PC-9 (cell line): ENCODE data around the gene DNAJC5. TPM values are rescaled to one million over a fixed set of nuclear protein-coding genes. Genes with fewer than 3 reads are reported as not detected.

Source experiments
- BruUV-seq: library from RNA; stranded (reverse); fragments of 400-500 nt; replicated peaks from 2 replicates; lab custom pipeline; 2021; lab: Mats Ljungman, UMichigan
- CTCF ChIA-PET: fragments of 300-600 bp; sonication (Branson Sonifier 250); formaldehyde crosslinking; loops from one replicate; lab custom pipeline; 2022; ENCODE audit warnings: antibody characterized with exemption; lab: Charles Lee
- POLR2A ChIA-PET: fragments of 300-600 bp; sonication (Branson Sonifier 250); formaldehyde crosslinking; loops from one replicate; lab custom pipeline; 2022; ENCODE audit warnings: antibody characterized with exemption; ENCODE audit not compliant: unreplicated experiment; lab: Charles Lee
- DNase-seq, 2 experiments: peaks; one replicate each; pipeline versions ENCODE4 v3.0.0 to v3.0.0-alpha.2; 2015 to 2022; ENCODE audit warnings: mixed read lengths in 1 of 2
- H2AFZ ChIP-seq: fragments of 200-600 bp; sonication (generic); 2 replicates; pipeline ENCODE4 v1.8.1; 2017; ENCODE audit warnings: antibody characterized with exemption
- H3F3A ChIP-seq: fragments of 200-600 bp; sonication (generic); 2 replicates; pipeline ENCODE4 v1.8.1; 2017; ENCODE audit warnings: antibody characterized with exemption, mild to moderate bottlenecking, low read depth; ENCODE audit not compliant: insufficient read depth
- H3K27ac ChIP-seq: fragments of 200-600 bp; sonication (generic); 2 replicates; pipeline ENCODE4 v1.6.1; 2016; ENCODE audit warnings: mixed run types
- H3K27me3 ChIP-seq: fragments of 200-600 bp; sonication (generic); 2 replicates; pipeline ENCODE4 v1.6.1; 2016; ENCODE audit warnings: low read depth, mixed run types; ENCODE audit not compliant: insufficient read depth
- H3K36me3 ChIP-seq: fragments of 200-600 bp; sonication (generic); 2 replicates; pipeline ENCODE4 v1.6.1; 2016; ENCODE audit warnings: low read depth, mixed run types
- H3K4me1 ChIP-seq: fragments of 200-600 bp; sonication (generic); replicated peaks from 2 replicates; pipeline ENCODE4 v1.6.1; 2016; ENCODE audit warnings: mixed run types; ENCODE audit not compliant: insufficient read depth
- H3K4me2 ChIP-seq: fragments of 200-600 bp; sonication (generic); 2 replicates; pipeline ENCODE4 v1.6.1; 2017; ENCODE audit warnings: mixed run types
- H3K4me3 ChIP-seq: fragments of 200-600 bp; sonication (generic); 2 replicates; pipeline ENCODE4 v1.6.1; 2016; ENCODE audit warnings: mixed run types
- H3K79me2 ChIP-seq: fragments of 200-600 bp; sonication (generic); 2 replicates; pipeline ENCODE4 v1.6.1; 2017; ENCODE audit warnings: low read depth, mixed run types
- H3K9me2 ChIP-seq: fragments of 200-600 bp; sonication (generic); 2 replicates; pipeline ENCODE4 v1.8.1; 2017; ENCODE audit warnings: mild to moderate bottlenecking; ENCODE audit not compliant: insufficient read depth
- H3K9me3 ChIP-seq: fragments of 200-600 bp; sonication (generic); 2 replicates; pipeline ENCODE4 v1.8.1; 2016; ENCODE audit warnings: low read depth; ENCODE audit not compliant: insufficient read depth
- H4K20me1 ChIP-seq: fragments of 200-600 bp; sonication (generic); 2 replicates; pipeline ENCODE4 v1.8.1; 2017; ENCODE audit not compliant: insufficient read depth
- EZH2 ChIP-seq: fragments of 200-600 bp; sonication (generic); IDR thresholded peaks from 2 replicates; pipeline ENCODE4 v1.8.0; 2017; ENCODE audit warnings: antibody characterized with exemption, low read depth
- intact Hi-C: fragments of 100-400 bp; cut with micrococcal nuclease; formaldehyde crosslinking; loops from one replicate; pipeline ENCODE4 v1.10.0; 2022; ENCODE audit not compliant: unreplicated experiment
- total RNA-seq: library from RNA; stranded (reverse); gene quantifications from 2 replicates; pipeline ENCODE4 v1.2.3, GENCODE V29; 2021
- TF ChIP-seq, protein P1 (sequence below): fragments of 200-600 bp; sonication (generic); conservative IDR thresholded peaks from 2 replicates; pipeline ENCODE4 v1.6.1; 2017; ENCODE audit warnings: mixed run types, antibody characterized with exemption, mild to moderate bottlenecking, moderate library complexity

The DNAJC5 gene
- total RNA-seq, 1 experiment from 2014 or later = 48.1 TPM

DNA sequence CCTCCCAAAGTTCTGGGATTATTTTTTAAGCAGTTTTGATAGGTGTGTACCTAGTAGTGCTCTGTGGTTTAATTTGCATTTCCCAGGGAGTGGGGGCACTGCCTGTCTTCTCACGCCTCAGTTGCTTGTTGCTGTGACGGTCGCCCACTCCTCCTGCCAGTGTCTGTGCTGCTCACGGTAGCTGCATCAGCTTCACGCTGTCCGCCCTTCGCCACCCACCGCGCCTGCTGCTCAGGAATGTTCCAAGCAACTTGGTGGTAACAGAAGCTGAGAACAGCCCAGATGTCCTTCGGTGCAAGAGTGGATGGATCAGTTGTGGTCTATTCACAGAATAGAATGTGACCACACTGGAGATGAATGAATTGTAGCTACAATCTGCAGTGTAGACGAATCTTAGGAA, 22.9 kb downstream of the DNAJC5 start:
- intact Hi-C loops = no loop called here
- peaks cover 19% of the 10 kb centered on the region for H3K36me3 ChIP-seq
- CTCF ChIA-PET = no interaction called here
- no TSS peak for BruUV-seq
- H3K4me1 ChIP-seq = no peaks in the 10 kb centered on the region
- H3K9me3 ChIP-seq = no peaks in the 10 kb centered on the region
- no peak overlapping the region for H3K27ac ChIP-seq
- no peak for DNase-seq
- H3K79me2 ChIP-seq = peaks cover 51% of the 10 kb centered on the region
- TF ChIP-seq, protein P1, sequence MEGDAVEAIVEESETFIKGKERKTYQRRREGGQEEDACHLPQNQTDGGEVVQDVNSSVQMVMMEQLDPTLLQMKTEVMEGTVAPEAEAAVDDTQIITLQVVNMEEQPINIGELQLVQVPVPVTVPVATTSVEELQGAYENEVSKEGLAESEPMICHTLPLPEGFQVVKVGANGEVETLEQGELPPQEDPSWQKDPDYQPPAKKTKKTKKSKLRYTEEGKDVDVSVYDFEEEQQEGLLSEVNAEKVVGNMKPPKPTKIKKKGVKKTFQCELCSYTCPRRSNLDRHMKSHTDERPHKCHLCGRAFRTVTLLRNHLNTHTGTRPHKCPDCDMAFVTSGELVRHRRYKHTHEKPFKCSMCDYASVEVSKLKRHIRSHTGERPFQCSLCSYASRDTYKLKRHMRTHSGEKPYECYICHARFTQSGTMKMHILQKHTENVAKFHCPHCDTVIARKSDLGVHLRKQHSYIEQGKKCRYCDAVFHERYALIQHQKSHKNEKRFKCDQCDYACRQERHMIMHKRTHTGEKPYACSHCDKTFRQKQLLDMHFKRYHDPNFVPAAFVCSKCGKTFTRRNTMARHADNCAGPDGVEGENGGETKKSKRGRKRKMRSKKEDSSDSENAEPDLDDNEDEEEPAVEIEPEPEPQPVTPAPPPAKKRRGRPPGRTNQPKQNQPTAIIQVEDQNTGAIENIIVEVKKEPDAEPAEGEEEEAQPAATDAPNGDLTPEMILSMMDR = no peak
- TF ChIP-seq EZH2 = no peak
- no peaks in the 10 kb centered on the region for H3K27me3 ChIP-seq
- no peaks in the 10 kb centered on the region for H3K9me2 ChIP-seq
- no peak overlapping the region for H3K4me3 ChIP-seq
- POLR2A ChIA-PET = no interaction called here
- no peak overlapping the region for H3K4me2 ChIP-seq
- H4K20me1 ChIP-seq = peaks cover 65% of the 10 kb centered on the region
- H3F3A ChIP-seq = peaks cover 22% of the 10 kb centered on the region; the same call in 1 of the 2 replicates
- no peak overlapping the region for H2AFZ ChIP-seq

GRCh38 chr20:63919130-63919529, 24.2 kb downstream of the DNAJC5 start:
- Histone ChIP-seq H3K4me2 (no peak overlapping the region), H2AFZ (no peak overlapping the region), H4K20me1 (peaks cover 61% of the 10 kb centered on the region), H3F3A (peaks cover 22% of the 10 kb centered on the region), H3K79me2 (peaks cover 48% of the 10 kb centered on the region), H3K4me1 (no peaks in the 10 kb centered on the region), H3K4me3 (no peak overlapping the region), H3K36me3 (peaks cover 19% of the 10 kb centered on the region), H3K27ac (no peak overlapping the region), H3K9me3 (no peaks in the 10 kb centered on the region), H3K9me2 (no peaks in the 10 kb centered on the region), H3K27me3 (no peaks in the 10 kb centered on the region)
- intact Hi-C loops = no loop called here
- TF ChIP-seq, protein P1 = no peak
- no peak for TF ChIP-seq EZH2
- ChIA-PET CTCF (interaction anchor here (0.6 kb wide), 1 partner anchor 17 kb away, joined by 4 read pairs; no protein-coding TSS in a partner anchor), POLR2A (no interaction called here)
- no TSS peak for BruUV-seq
- no peak for DNase-seq

DNA sequence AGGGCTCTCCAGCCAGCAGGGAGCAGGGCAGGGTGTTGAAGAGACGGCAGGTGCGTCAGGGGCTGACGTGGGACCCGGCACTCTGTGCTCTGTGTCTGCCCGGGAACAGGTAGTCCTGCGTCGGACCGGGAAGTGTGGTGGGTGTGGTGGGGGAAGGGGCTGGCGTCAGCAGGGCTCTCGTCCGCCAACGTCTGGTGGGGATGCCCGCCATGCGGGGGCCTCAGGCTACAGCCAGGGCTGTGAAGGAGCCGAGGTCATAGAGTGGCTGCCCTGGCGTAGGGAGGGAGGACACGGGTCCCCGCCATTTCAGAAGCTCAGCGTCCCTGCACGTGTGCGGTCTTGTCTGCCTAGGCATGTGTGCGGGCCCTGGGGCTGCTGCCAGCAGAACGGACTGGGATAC, 25.3 kb downstream of the DNAJC5 start:
- no peak overlapping the region for H3K4me2 ChIP-seq
- H3K9me3 ChIP-seq = no peaks in the 10 kb centered on the region
- peaks cover 20% of the 10 kb centered on the region for H3F3A ChIP-seq
- no peaks in the 10 kb centered on the region for H3K27me3 ChIP-seq
- TF ChIP-seq EZH2 = no peak
- TF ChIP-seq, protein P1 = no peak
- H3K79me2 ChIP-seq = peaks cover 43% of the 10 kb centered on the region
- H3K36me3 ChIP-seq = peaks cover 13% of the 10 kb centered on the region
- CTCF ChIA-PET = no interaction called here
- H3K9me2 ChIP-seq = no peaks in the 10 kb centered on the region
- POLR2A ChIA-PET = no interaction called here
- H3K4me3 ChIP-seq = no peak overlapping the region
- H3K4me1 ChIP-seq = no peaks in the 10 kb centered on the region
- no peak overlapping the region for H2AFZ ChIP-seq
- BruUV-seq = no TSS peak
- H3K27ac ChIP-seq = no peak overlapping the region
- no peak for DNase-seq
- H4K20me1 ChIP-seq = peaks cover 51% of the 10 kb centered on the region
- intact Hi-C loops = no loop called here
